Fibroblast of mammary gland (primary cell): ENCODE measurements around the gene TBC1D12.

Source experiments
- DNase-seq: peaks from one replicate; pipeline ENCODE4 v3.0.0-alpha.2; 2010; ENCODE audit warnings: low read depth
- H3K4me3 ChIP-seq: 2 replicates; pipeline ENCODE4 v1.5.1; 2011; ENCODE audit warnings: low read depth, mild to moderate bottlenecking, low read length, moderate library complexity; ENCODE audit not compliant: control insufficient read depth
- TF ChIP-seq, protein P1 (sequence below): conservative IDR thresholded peaks from 2 replicates; pipeline ENCODE4 v1.5.1; 2011; ENCODE audit warnings: low read depth, low read length, inconsistent platforms; ENCODE audit not compliant: control insufficient read depth, insufficient read depth

TBC1D12 gene

DNA sequence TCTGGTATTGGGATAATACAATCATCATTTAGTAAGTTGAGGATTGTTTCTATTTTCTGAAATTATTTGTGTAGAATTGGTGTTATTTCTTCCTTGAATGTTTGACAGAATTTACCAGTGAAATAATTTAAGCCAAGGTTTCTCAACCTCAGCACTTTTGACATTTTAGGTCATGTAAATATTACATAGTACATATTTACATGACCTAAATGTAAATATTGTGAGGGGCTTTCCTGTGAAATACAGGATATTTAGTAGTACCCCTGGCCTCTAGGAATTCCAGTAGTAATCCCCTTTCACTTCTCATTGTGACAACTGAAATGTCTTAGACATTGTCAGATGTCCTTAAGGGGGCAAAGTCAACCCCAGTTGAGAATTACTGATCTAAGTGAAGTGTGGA lies 59.8 kb downstream of the TBC1D12 start:
- no peak for DNase-seq
- no peak overlapping the region for H3K4me3 ChIP-seq
- TF ChIP-seq, protein P1, sequence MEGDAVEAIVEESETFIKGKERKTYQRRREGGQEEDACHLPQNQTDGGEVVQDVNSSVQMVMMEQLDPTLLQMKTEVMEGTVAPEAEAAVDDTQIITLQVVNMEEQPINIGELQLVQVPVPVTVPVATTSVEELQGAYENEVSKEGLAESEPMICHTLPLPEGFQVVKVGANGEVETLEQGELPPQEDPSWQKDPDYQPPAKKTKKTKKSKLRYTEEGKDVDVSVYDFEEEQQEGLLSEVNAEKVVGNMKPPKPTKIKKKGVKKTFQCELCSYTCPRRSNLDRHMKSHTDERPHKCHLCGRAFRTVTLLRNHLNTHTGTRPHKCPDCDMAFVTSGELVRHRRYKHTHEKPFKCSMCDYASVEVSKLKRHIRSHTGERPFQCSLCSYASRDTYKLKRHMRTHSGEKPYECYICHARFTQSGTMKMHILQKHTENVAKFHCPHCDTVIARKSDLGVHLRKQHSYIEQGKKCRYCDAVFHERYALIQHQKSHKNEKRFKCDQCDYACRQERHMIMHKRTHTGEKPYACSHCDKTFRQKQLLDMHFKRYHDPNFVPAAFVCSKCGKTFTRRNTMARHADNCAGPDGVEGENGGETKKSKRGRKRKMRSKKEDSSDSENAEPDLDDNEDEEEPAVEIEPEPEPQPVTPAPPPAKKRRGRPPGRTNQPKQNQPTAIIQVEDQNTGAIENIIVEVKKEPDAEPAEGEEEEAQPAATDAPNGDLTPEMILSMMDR = no peak

DNA sequence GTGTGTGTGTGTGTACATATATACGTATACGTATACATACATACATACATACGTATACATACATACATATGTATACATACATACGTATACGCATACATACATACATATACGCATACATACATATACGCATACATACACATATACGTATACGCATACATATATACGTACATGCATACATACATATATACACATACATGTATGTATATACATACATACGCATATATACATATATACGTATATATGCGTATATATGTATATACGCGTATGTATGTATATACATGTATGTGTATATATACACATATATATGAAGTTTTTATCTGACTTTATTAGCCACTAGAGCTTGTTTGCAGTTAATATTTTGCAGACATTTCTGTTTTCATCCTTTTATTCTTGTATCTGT lies 63.3 kb downstream of the TBC1D12 start:
- DNase-seq = no peak
- TF ChIP-seq, protein P1 = no peak
- no peak overlapping the region for H3K4me3 ChIP-seq

DNA sequence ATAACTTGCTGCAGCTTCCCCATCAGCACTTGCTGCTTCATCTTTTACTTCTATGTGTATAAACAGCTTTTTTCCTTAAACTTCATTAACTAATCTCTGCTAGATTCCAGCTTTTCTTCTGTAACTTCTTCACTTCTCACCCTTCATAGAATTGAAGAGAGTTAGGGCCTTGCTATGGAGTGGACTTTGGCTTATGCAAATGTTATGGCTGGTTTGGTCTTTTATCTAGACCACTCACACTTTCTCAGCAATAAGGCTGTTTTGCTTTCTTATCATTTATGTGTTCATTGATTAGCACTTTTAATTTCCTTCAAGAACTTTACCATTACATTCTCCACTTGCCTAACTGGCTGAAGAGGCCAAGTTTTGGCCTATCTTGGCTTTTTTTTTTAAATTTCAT lies 79.1 kb downstream of the TBC1D12 start:
- no peak for DNase-seq

DNA sequence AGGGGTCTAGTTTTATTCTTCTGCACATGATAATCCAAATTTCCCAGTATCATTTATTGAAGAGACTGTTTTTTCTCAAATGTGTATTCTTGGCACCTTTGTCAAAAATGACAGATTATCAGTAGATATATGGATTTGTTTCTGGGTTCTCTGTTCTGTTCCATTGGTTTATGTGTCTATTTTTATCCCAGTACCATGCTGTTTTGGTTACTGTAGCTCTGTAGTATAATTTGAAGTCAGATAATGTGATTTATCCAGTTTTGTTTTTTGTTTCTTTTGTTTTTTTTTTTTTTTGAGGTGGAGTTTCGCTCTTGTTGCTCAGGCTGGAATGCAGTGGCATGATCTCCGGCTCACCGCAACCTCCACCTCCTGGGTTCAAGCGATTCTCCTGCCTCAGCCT lies 81.6 kb downstream of the TBC1D12 start:
- no peak for DNase-seq
- TF ChIP-seq, protein P1 = no peak
- H3K4me3 ChIP-seq = no peak overlapping the region

More for the DNA sequence above, 79.1 kb downstream of the TBC1D12 start:
- no peak overlapping the region for H3K4me3 ChIP-seq
- TF ChIP-seq, protein P1 = no peak

DNA sequence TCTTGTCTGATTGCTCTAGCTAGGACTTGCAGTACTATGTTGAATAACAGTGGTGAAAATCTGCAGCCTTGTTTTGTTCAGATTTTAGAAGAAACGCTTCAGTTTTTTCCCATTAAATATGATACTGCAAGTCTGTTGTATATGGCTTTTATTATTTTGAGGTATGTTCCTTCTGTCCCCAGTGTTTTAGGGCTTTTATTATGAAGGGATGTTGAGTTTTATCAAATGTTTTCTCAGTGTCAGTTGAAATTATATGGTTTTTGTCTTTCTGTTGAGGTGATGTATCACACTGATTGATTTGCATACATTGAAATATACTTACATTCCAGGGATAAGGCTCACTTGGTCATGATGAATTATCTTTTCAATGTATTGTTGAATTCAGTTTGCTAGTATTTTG lies 82.8 kb downstream of the TBC1D12 start:
- TF ChIP-seq, protein P1 = no peak
- H3K4me3 ChIP-seq = no peak overlapping the region
- DNase-seq = no peak

DNA sequence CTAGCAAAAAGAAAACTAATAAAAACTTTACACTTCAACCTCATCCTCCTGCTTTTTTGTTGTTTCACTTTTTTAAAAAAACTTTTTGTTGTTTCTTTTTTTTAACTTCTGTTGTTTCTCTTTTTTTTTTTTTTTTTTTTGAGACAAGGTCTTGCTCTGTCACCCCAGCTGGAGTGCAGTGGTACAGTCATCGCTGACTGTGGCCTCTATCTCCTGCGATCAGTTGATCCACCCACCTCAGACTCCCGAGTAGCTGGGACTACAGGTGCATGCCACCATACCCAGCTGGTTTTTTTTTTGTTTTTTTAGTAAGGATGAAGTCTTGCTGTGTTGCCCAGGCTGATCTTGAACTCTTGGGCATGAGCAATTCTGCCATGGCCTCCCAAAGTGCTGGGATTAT lies 85.2 kb downstream of the TBC1D12 start:
- TF ChIP-seq, protein P1 = no peak
- DNase-seq = no peak
- no peak overlapping the region for H3K4me3 ChIP-seq

DNA sequence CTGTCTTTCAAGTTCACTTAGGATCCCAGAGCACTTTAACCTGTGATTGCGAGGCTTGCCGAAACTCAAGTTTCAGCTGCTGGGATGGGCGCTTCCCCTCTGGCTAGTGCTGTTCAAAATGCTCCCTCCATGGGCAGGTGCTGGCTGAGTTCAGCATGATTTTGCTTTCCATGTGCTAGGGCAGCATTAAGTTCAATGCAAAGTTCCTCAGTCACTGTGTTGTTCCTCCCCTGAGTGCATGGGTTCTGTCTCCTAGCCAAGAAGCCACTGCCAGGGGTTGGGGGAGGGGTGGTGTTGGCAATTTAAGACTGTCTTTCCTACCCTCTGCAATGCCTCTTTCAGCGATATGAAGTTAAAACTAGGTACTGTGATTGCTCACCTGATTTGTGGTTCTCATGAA lies 86.8 kb downstream of the TBC1D12 start:
- no peak for DNase-seq
- TF ChIP-seq, protein P1 = no peak
- H3K4me3 ChIP-seq = no peak overlapping the region
